ENCODE data around the gene KCTD1.

The KCTD1 gene

DNA sequence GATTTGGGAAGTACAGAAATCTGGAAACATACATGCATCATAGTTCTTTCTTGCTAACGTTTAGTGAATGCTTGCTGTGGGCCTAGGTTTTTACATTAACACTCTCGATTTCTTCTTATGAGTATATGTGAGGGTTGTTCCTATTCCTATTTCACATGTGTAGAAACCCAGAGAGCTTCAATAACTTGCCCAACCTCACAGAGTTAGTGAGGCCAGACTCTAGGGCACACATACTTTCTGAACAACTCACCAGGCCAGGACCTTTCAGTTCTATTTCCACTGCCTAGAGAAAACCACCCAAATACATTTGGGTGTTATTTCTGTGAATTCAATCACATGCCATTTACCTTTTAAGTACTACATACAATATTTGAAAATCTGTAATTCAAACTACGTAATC is 8.2 kb upstream of the KCTD1 start:
- TF ChIP-seq, protein P1, sequence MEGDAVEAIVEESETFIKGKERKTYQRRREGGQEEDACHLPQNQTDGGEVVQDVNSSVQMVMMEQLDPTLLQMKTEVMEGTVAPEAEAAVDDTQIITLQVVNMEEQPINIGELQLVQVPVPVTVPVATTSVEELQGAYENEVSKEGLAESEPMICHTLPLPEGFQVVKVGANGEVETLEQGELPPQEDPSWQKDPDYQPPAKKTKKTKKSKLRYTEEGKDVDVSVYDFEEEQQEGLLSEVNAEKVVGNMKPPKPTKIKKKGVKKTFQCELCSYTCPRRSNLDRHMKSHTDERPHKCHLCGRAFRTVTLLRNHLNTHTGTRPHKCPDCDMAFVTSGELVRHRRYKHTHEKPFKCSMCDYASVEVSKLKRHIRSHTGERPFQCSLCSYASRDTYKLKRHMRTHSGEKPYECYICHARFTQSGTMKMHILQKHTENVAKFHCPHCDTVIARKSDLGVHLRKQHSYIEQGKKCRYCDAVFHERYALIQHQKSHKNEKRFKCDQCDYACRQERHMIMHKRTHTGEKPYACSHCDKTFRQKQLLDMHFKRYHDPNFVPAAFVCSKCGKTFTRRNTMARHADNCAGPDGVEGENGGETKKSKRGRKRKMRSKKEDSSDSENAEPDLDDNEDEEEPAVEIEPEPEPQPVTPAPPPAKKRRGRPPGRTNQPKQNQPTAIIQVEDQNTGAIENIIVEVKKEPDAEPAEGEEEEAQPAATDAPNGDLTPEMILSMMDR (IDR thresholded peaks at IDR 0.05) = no peak

- TF ChIP-seq, protein P1 (IDR thresholded peaks at IDR 0.05) = no peak
Measured at GRCh38 chr18:26555804-26556553, 7.6 kb upstream of the KCTD1 start.

DNA sequence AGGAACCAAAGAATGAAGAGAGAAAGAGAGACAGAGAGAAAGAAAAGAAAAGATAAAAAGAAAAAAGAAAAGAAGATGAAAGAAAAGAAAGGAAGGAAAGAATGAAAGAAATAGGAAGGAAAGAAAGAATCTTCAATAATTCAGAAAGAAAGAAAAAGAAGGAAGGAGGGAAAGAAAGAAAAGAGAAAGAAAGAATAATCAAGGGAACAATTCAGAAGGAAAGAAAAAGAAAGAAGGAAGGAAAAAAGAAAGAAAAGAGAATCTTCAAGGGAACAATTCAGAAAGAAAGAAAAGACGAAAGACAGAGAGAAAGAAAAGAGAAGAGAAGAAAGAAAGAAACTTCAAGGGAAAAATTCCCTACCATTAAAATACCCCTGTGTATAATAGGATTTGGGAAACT is 5.6 kb upstream of the KCTD1 start:
- TF ChIP-seq, protein P1 (IDR thresholded peaks at IDR 0.05) = no peak

DNA sequence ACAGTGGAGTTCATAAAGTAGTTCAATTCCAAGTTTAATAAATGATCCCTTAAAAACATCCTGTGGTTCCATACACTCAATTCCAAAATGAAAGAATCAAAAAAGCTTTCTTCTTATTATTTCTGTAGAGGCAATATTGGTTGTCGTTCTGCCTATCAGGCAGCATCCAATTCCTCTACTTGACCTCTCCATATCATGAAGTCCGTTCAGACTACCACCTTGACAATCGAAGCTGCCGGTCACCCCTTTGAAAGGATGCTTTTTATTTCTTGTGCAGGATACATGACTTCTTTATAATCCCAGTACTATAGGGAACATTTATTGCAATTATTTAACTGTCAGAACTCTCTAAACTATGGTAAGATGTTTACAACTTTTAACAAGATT is 3.3 kb upstream of the KCTD1 start:
- TF ChIP-seq, protein P1 (IDR thresholded peaks at IDR 0.05) = no peak

DNA sequence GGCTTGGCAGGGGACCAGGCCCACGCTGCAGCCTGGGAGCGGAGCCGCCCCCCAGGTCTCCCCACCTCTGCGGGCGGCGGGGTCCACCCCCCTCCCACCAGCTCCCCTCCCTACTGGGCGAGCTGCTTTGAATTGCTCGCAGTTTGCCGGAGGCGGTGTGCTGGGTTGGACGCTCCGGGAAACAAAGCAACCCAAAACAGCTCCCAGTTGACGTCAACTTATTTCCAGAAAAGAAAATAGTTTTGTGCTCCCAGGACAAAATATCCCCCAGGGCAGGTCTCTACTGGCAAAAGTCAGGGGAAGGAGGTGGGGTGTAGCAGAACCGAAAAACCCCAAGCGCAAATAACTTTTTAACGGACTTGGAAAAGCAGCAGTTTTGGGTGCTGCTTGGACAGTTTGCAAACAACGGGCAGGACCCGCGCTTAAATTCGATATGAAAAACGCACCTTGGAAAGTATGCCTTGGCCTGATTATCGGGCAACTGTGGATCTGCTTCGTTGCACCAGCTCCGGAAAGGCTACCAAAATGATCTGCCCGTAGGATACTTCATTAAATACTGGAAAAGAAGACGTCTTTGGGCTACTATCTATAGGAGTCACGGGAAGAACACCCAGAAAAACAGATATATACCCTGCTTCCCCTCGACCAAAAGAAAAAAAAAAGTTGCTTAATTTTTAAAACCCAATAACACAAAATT is 2.8 kb upstream of the KCTD1 start:
- TF ChIP-seq, protein P1 (IDR thresholded peaks at IDR 0.05) = no peak

DNA sequence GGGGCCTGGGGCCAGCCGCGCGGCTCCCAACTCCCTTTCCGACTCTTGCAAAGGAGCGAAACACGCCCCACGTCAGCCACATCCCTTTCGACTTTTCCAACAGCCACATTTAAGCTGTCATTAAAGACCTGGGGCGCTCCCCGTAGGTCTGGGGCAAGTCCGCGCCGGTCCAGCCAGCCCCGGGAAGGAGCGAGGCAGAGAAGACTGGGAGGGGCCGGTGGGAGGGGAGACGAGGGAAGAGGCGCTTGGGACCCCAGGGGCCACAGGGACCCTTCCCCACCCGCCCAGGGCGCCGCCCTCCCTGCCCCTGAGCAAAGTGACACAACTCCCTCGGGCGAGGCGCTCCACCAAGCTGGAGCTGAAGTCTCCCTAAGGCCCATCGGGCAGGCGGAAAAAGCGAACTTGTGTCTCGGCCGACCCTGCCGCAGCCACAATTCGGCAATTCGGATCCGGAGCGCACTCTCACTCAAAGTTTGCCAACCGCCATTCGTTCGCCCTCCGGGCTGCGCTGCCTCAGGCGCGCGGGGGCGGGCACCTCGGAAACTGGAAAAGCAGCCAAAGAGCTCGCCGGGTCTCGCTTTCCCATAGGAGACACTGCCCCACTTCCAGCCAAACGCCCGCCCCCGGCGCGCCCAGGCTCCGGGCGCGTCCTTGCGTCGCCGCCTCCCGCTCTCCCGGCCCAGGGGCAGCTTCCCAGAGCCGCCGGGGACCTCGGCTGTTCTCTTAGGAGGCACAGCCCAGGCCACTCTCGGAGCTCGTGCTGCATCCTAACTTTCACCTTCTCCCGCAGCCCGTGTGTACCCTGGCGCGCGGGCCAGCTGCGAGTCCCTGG is 1.1 kb upstream of the KCTD1 start:
- TF ChIP-seq, protein P1 (IDR thresholded peaks at IDR 0.05) = no peak

- TF ChIP-seq, protein P1 (IDR thresholded peaks at IDR 0.05) = peak; percentile 16; the same call in 1 of the 2 replicates
Measured at GRCh38 chr18:26547646-26548414, 523 bp downstream of the KCTD1 start.
